A549 (cell line): ENCODE measurements around the gene NOC4L. TPM values are rescaled to one million over a fixed set of nuclear protein-coding genes. Genes with fewer than 3 reads are reported as not detected.

Source experiments
- ATAC-seq, 2 experiments: fragments of 200-7000 bp in 1 of 2; fragments of >200 bp in 1 of 2; cut with Nextera tagmentation in 1 of 2; cut with Tn5 transposase in 1 of 2; 3 replicates each; pipeline versions ENCODE4 v1.8.0 to v1.9.1; 2018 to 2020; ENCODE audit warnings: mild to moderate bottlenecking in 1 of 2, moderate library complexity in 1 of 2
- CTCF ChIA-PET: fragments of 300-600 bp; sonication (Branson Sonifier 250); formaldehyde crosslinking; extraction: SDS; loops from one replicate; lab custom pipeline; 2021; ENCODE audit warnings: antibody characterized with exemption, inconsistent platforms; lab: Yijun Ruan, JAX
- POLR2A ChIA-PET: fragments of 350-600 bp; formaldehyde crosslinking; extraction: SDS; loops from one replicate; lab custom pipeline; 2021; ENCODE audit warnings: antibody characterized with exemption, inconsistent platforms; lab: Yijun Ruan, JAX
- DNase-seq, 2 experiments: peaks; one replicate each; pipeline versions ENCODE4 v3.0.0 to v3.0.0-alpha.2; 2011 to 2016; ENCODE audit warnings: low read depth in 1 of 2, low spot score in 1 of 2
- FAIRE-seq: peaks from 2 replicates; lab custom pipeline; 2011; peaks lifted over from hg19 to GRCh38; lab: Jason Lieb, UNC
- H3K27ac ChIP-seq, 2 experiments: fragments of >200 bp; sonication (Bioruptor Twin); formaldehyde crosslinking; 3 replicates each; pipeline ENCODE4 v1.5.1; 2016 to 2017
- H3K4me1 ChIP-seq: fragments of >200 bp; sonication (Bioruptor Twin); formaldehyde crosslinking; 3 replicates; pipeline ENCODE4 v1.6.1; 2016
- H3K4me2 ChIP-seq: fragments of >200 bp; sonication (Bioruptor Twin); formaldehyde crosslinking; 3 replicates; pipeline ENCODE4 v1.6.1; 2016
- H3K4me3 ChIP-seq: fragments of >200 bp; sonication (Bioruptor Twin); formaldehyde crosslinking; 3 replicates; pipeline ENCODE4 v1.5.1; 2016
- H3K9me3 ChIP-seq: fragments of >200 bp; sonication (Bioruptor Twin); formaldehyde crosslinking; 3 replicates; pipeline ENCODE4 v1.6.1; 2016
- CBX8 ChIP-seq: fragments of 200-600 bp; sonication (generic); IDR thresholded peaks from 2 replicates; pipeline ENCODE4 v1.6.1; 2016
- CHD2 ChIP-seq: fragments of 150-350 bp; IDR thresholded peaks from 2 replicates; pipeline ENCODE4 v1.6.1; 2014; ENCODE audit warnings: low read length; ENCODE audit not compliant: partially characterized antibody
- CHD4 ChIP-seq: fragments of 200-600 bp; sonication (generic); IDR thresholded peaks from 2 replicates; pipeline ENCODE4 v1.6.1; 2016; ENCODE audit warnings: antibody characterized with exemption, mild to moderate bottlenecking, borderline replicate concordance
- FOSL2 ChIP-seq, 2 experiments: fragments of 450-650 bp in 1 of 2; fragments of >200 bp in 1 of 2; sonication (Bioruptor Twin) in 1 of 2; formaldehyde crosslinking; IDR thresholded peaks; 2 replicates each; pipeline versions ENCODE4 v1.5.0 to v1.6.1; 2016 to 2020; ENCODE audit warnings: mild to moderate bottlenecking in 1 of 2, moderate library complexity in 1 of 2
- HOXB13 ChIP-seq: fragments of 250-450 bp; sonication (Bioruptor Pico); IDR thresholded peaks from 2 replicates; pipeline ENCODE4 v1.5.0; 2020; ENCODE audit warnings: low read depth, mild to moderate bottlenecking, moderate library complexity
- HOXB5 ChIP-seq: fragments of 250-450 bp; sonication (Bioruptor Pico); IDR thresholded peaks from 2 replicates; pipeline ENCODE4 v1.5.0; 2020; ENCODE audit warnings: mild to moderate bottlenecking, moderate library complexity
- MAFK ChIP-seq: fragments of 450-650 bp; IDR thresholded peaks from 2 replicates; pipeline ENCODE4 v1.6.1; 2014; ENCODE audit not compliant: partially characterized antibody
- MYC ChIP-seq: IDR thresholded peaks from 2 replicates; pipeline ENCODE4 v1.6.1; 2012; ENCODE audit warnings: mild to moderate bottlenecking, inconsistent platforms, low read length, improper control_type of control experiment, borderline replicate concordance
- NFE2L2 ChIP-seq: fragments of 150-350 bp; conservative IDR thresholded peaks from 2 replicates; pipeline ENCODE4 v1.6.1; 2014; ENCODE audit warnings: low read length
- PHF8 ChIP-seq: fragments of 200-600 bp; sonication (generic); IDR thresholded peaks from 2 replicates; pipeline ENCODE4 v1.6.1; 2016; ENCODE audit warnings: low read depth, mild to moderate bottlenecking, antibody characterized with exemption, moderate library complexity, borderline replicate concordance
- ZC3H11A ChIP-seq: fragments of 450-650 bp; IDR thresholded peaks from 2 replicates; pipeline ENCODE4 v1.6.1; 2014; ENCODE audit warnings: antibody characterized with exemption, mild to moderate bottlenecking
- ZSCAN20 ChIP-seq: fragments of 250-450 bp; sonication (Bioruptor Pico); IDR thresholded peaks from 2 replicates; pipeline ENCODE4 v1.8.0; 2022; ENCODE audit warnings: mild to moderate bottlenecking, moderate library complexity
- WGBS: methylation state at CpG from one replicate; pipeline ENCODE4 v1.1.6; 2017; ENCODE audit errors: missing lambda C conversion rate; 5-methylcytosine and 5-hydroxymethylcytosine counted together
- polyA plus RNA-seq, 4 experiments: library from polyadenylated mRNA; depleted of rRNA in 3 of 4; stranded (reverse); fragments of >200 nt; fragmentation: RNase III in 1 of 4; extraction: RNeasy Plus Mini Kit Qiagen cat#74134 plus additional on column Dnase treatment in 1 of 4; gene quantifications; 2 replicates in 3 of 4; 3 replicates in 1 of 4; pipeline ENCODE4 v1.2.3, GENCODE V29; 2011 to 2017
- TF ChIP-seq, protein P1 (sequence below): IDR thresholded peaks from 2 replicates; pipeline ENCODE4 v1.6.1; 2012; ENCODE audit warnings: low read depth, borderline replicate concordance
- TF ChIP-seq, protein P2 (sequence below): fragments of >200 bp; sonication (Bioruptor Twin); formaldehyde crosslinking; IDR thresholded peaks from 3 replicates; pipeline ENCODE4 v1.6.1; 2016
- TF ChIP-seq, protein P3 (sequence below): IDR thresholded peaks from 2 replicates; pipeline ENCODE4 v1.6.1; 2012
- TF ChIP-seq, protein P4 (sequence below): fragments of 450-650 bp; IDR thresholded peaks from 2 replicates; pipeline ENCODE4 v1.6.1; 2014; ENCODE audit warnings: antibody characterized with exemption
- TF ChIP-seq, protein P5 (sequence below): fragments of >200 bp; sonication (Bioruptor Twin); formaldehyde crosslinking; IDR thresholded peaks from 3 replicates; pipeline ENCODE4 v1.5.1; 2016

The NOC4L gene
- polyA plus RNA-seq, 2 of the 4 experiments (the other 2 are of a cell fraction) = 12.1 to 34.1 TPM

DNA sequence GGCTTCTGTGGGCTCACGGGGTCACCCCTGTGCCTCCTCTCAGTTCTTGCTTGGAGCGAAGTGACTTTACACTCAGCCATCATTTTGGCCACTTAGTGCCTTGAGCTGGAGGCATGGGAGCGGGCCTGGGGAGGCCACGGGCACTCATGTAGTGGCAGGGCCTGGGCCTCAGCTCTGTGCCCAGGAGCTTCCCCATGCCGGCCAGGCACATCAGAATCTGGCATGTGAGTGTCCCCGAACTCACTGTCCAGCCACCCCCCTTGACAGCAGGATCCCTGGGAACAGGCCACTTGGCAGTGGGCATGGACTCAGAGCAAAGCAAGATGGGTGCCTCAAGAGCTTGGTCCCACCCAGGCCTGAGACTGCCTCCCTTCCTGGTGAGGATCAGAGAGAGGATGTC is 29.6 kb upstream of the NOC4L start:
- H3K9me3 ChIP-seq = no peaks in the 10 kb centered on the region
- H3K4me3 ChIP-seq = no peak overlapping the region
- H3K4me2 ChIP-seq = no peak overlapping the region
- no peak for FAIRE-seq
- 87% methylated on average over 6 of the region's 6 CpGs for WGBS
- CTCF ChIA-PET = no interaction called here
- ATAC-seq = no peak
- no peak for DNase-seq
- TF ChIP-seq, protein P1, sequence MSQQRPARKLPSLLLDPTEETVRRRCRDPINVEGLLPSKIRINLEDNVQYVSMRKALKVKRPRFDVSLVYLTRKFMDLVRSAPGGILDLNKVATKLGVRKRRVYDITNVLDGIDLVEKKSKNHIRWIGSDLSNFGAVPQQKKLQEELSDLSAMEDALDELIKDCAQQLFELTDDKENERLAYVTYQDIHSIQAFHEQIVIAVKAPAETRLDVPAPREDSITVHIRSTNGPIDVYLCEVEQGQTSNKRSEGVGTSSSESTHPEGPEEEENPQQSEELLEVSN = no peak
- TF ChIP-seq CBX8 (no peak), HOXB5 (CRISPR knock-in tag) (no peak)
- TF ChIP-seq, protein P2, sequence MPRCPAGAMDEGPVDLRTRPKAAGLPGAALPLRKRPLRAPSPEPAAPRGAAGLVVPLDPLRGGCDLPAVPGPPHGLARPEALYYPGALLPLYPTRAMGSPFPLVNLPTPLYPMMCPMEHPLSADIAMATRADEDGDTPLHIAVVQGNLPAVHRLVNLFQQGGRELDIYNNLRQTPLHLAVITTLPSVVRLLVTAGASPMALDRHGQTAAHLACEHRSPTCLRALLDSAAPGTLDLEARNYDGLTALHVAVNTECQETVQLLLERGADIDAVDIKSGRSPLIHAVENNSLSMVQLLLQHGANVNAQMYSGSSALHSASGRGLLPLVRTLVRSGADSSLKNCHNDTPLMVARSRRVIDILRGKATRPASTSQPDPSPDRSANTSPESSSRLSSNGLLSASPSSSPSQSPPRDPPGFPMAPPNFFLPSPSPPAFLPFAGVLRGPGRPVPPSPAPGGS = no peak
- no peaks in the 10 kb centered on the region for H3K4me1 ChIP-seq
- POLR2A ChIA-PET = no interaction called here
- no peak overlapping the region for H3K27ac ChIP-seq

DNA sequence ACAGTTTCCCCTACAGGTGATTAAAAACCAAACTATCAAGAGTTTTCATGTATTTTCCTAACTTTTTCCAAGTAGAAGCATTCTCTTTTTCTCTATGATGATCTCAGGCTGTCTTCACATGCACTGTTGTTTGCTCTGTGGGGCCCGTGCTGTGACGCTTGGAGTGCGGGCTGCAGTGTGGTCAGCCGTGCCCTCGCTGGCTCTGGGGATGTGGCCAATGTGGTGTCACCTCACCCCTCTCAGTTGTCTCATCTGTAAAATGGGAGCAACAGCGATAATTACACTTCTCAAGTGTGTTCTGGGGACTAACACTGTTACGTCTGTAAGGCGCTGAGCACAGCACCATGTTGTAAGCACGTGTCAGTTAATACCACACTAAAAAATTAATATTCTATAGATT is 28.8 kb upstream of the NOC4L start:
- H3K27ac ChIP-seq = no peak overlapping the region
- ATAC-seq (no peak), FAIRE-seq (no peak), DNase-seq (no peak)
- CTCF ChIA-PET = interaction anchor here (1.0 kb wide), 1 partner anchor 38 kb away, joined by 3 read pairs; no protein-coding TSS in a partner anchor
- no peak overlapping the region for H3K4me3 ChIP-seq
- no peaks in the 10 kb centered on the region for H3K9me3 ChIP-seq
- no peak overlapping the region for H3K4me2 ChIP-seq
- H3K4me1 ChIP-seq = no peaks in the 10 kb centered on the region
- no peak for TF ChIP-seq NFE2L2
- TF ChIP-seq, all 56 proteins: peak for 0
- 82% methylated on average over 9 of the region's 9 CpGs for WGBS
- POLR2A ChIA-PET = no interaction called here

DNA sequence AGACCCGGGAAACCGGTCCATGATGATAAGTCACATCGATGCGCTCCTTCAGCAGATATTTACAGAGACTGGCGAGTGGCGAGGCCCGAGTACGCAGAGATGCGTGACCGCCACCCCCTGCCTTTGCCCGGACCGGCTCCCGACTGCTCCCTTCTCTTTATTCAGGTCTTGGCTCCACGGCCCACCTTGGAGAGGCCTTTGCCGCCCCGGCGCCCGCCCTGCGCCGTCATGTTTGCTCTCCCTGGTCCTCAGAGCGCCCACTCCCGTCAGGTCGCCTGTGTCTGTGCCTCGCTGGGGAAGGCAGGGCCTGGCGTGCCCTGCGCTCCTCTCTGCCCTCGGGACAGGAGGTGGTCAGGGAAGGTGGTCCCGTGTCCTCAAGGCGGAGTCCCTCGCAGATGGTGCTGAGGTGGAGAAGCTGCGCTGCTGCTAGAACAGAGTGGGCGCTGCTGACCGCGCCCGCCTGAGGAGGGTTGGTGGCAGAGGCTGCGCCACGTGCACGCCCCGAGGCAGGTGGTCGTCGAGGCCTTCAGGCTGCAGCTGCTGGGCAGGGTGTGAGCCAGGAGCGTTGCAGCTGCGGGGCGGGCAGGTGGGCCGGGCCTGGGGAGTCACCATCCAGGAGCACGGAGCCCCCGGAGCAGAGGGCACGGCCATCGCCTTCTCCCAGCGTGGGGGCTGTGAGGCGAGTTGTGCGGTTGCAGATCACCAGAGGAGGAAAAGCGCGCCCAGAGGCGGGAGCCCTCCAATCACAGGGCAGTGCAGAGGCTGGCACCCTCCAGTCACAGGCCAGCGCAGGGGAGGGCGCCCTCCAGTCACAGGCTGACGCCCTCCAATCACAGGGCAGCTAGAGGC is 27.3 kb upstream of the NOC4L start:
- Histone ChIP-seq H3K4me2 (no peak overlapping the region), H3K4me1 (no peaks in the 10 kb centered on the region), H3K4me3 (no peak overlapping the region), H3K9me3 (no peaks in the 10 kb centered on the region), H3K27ac (no peak overlapping the region)
- POLR2A ChIA-PET = no interaction called here
- WGBS = 97% methylated on average over 55 of the region's 58 CpGs
- no peak for DNase-seq
- CTCF ChIA-PET = no interaction called here
- no peak; a peak in 1 of 6 replicates for ATAC-seq
- no peak for FAIRE-seq
- TF ChIP-seq, protein P3, sequence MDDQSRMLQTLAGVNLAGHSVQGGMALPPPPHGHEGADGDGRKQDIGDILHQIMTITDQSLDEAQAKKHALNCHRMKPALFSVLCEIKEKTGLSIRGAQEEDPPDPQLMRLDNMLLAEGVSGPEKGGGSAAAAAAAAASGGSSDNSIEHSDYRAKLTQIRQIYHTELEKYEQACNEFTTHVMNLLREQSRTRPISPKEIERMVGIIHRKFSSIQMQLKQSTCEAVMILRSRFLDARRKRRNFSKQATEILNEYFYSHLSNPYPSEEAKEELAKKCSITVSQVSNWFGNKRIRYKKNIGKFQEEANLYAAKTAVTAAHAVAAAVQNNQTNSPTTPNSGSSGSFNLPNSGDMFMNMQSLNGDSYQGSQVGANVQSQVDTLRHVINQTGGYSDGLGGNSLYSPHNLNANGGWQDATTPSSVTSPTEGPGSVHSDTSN = no peak
- TF ChIP-seq, protein P4, sequence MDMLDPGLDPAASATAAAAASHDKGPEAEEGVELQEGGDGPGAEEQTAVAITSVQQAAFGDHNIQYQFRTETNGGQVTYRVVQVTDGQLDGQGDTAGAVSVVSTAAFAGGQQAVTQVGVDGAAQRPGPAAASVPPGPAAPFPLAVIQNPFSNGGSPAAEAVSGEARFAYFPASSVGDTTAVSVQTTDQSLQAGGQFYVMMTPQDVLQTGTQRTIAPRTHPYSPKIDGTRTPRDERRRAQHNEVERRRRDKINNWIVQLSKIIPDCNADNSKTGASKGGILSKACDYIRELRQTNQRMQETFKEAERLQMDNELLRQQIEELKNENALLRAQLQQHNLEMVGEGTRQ = no peak
- TF ChIP-seq MAFK = no peak
- no peak for TF ChIP-seq CHD2
- no peak for TF ChIP-seq ZC3H11A
- no peak for TF ChIP-seq HOXB13 (CRISPR knock-in tag)
- TF ChIP-seq FOSL2 (IDR thresholded peaks at IDR 0.05) = no peak
- no peak for TF ChIP-seq FOSL2 (CRISPR knock-in tag; IDR thresholded peaks at IDR 0.05)
- no peak for TF ChIP-seq PHF8
- TF ChIP-seq, protein P5, sequence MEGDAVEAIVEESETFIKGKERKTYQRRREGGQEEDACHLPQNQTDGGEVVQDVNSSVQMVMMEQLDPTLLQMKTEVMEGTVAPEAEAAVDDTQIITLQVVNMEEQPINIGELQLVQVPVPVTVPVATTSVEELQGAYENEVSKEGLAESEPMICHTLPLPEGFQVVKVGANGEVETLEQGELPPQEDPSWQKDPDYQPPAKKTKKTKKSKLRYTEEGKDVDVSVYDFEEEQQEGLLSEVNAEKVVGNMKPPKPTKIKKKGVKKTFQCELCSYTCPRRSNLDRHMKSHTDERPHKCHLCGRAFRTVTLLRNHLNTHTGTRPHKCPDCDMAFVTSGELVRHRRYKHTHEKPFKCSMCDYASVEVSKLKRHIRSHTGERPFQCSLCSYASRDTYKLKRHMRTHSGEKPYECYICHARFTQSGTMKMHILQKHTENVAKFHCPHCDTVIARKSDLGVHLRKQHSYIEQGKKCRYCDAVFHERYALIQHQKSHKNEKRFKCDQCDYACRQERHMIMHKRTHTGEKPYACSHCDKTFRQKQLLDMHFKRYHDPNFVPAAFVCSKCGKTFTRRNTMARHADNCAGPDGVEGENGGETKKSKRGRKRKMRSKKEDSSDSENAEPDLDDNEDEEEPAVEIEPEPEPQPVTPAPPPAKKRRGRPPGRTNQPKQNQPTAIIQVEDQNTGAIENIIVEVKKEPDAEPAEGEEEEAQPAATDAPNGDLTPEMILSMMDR = no peak
- no peak for TF ChIP-seq MYC
- no peak for TF ChIP-seq ZSCAN20 (CRISPR knock-in tag)
- no peak for TF ChIP-seq CBX8
- TF ChIP-seq CHD4 = no peak
